Testis (tissue), 3 donors: ENCODE measurements around the gene GAB2. TPM values are rescaled to one million over a fixed set of nuclear protein-coding genes. Genes with fewer than 3 reads are reported as not detected.

ENCODE experiments used
- DNase-seq: peaks from one replicate; pipeline ENCODE4 v3.0.0-alpha.2; 2019
- H3K27ac ChIP-seq, 2 donors: fragments of 200-600 bp; sonication (generic); one replicate each; pipeline ENCODE4 v1.5.1; 2019
- H3K27me3 ChIP-seq: fragments of 200-600 bp; sonication (generic); one replicate; pipeline ENCODE4 v1.5.1; 2019
- H3K36me3 ChIP-seq: fragments of 200-600 bp; sonication (generic); one replicate; pipeline ENCODE4 v1.5.1; 2017; ENCODE audit warnings: low read depth; ENCODE audit errors: missing control alignments
- H3K4me1 ChIP-seq: fragments of 200-600 bp; sonication (generic); one replicate; pipeline ENCODE4 v1.5.1; 2019
- H3K4me3 ChIP-seq, 2 donors: fragments of 200-600 bp; sonication (generic); one replicate each; pipeline ENCODE4 v1.5.1; 2017 to 2019
- H3K9me3 ChIP-seq: fragments of 200-600 bp; sonication (generic); one replicate; pipeline ENCODE4 v1.5.1; 2017
- CTCF ChIP-seq, 3 experiments: fragments of 450-650 bp in 2 of 3; fragments of 200-600 bp in 1 of 3; sonication (generic) in 1 of 3; IDR thresholded peaks; one replicate each; pipeline ENCODE4 v1.5.1; 2016 to 2019; ENCODE audit warnings: antibody characterized with exemption in 3 of 3, mild to moderate bottlenecking in 2 of 3, moderate library complexity in 1 of 3
- POLR2A ChIP-seq: fragments of 450-650 bp; IDR thresholded peaks from one replicate; pipeline ENCODE4 v1.6.1; 2017; ENCODE audit warnings: antibody characterized with exemption, mild to moderate bottlenecking, moderate library complexity
- whole genome bisulfite sequencing, 2 donors: methylation state at CpG; one replicate each; pipeline ENCODE4 v1.1.5; 2018; 5-methylcytosine and 5-hydroxymethylcytosine counted together
- intact Hi-C: fragments of 100-400 bp; cut with DNase I; formaldehyde crosslinking; loops from one replicate; pipeline ENCODE4 v1.15.1; 2023; ENCODE audit warnings: low total_unique reads
- polyA plus RNA-seq: library from polyadenylated mRNA; stranded (reverse); fragments of 350-450 nt; fragmentation: Illumina TruSeq; extraction: RNeasy Lipid Tissue Mini Kit (QIAGEN cat#74804); gene quantifications from one replicate; pipeline ENCODE4 v1.2.3, GENCODE V29; 2014; ENCODE audit warnings: low read depth, low replicate concordance; ENCODE audit not compliant: insufficient read depth
- total RNA-seq, 2 donors: library from RNA; depleted of rRNA; stranded (reverse); fragments of >200 nt; gene quantifications; one replicate each; pipeline ENCODE4 v1.2.3, GENCODE V29; 2016

GAB2 gene
- total and polyA plus RNA-seq, 3 donors from 2014 or later = 9.2 to 14.3 (median 10.9) TPM

- no peak for TF ChIP-seq CTCF (IDR thresholded peaks at IDR 0.05)
- no peak for TF ChIP-seq POLR2A
- Histone ChIP-seq H3K36me3 (no peaks in the 10 kb centered on the region), H3K27me3 (no peaks in the 10 kb centered on the region), H3K9me3 (no peaks in the 10 kb centered on the region), H3K4me1 (no peaks in the 10 kb centered on the region), H3K4me3 (no peak overlapping the region), H3K27ac (no peak overlapping the region)
- no peak for DNase-seq
- intact Hi-C loops = no loop called here
- WGBS, 2 donors = 86 to 89% methylated on average over 10 of the region's 10 CpGs
Observed at GRCh38 chr11:78203184-78203583, 214.4 kb downstream of the GAB2 start.

- H3K4me1 ChIP-seq = no peaks in the 10 kb centered on the region
- TF ChIP-seq CTCF (IDR thresholded peaks at IDR 0.05) (no peak), POLR2A (no peak)
- DNase-seq = no peak
- no peaks in the 10 kb centered on the region for H3K9me3 ChIP-seq
- no peaks in the 10 kb centered on the region for H3K27me3 ChIP-seq
- 82 to 85% methylated on average over 3 of the region's 3 CpGs for WGBS, 2 donors
- no peaks in the 10 kb centered on the region for H3K36me3 ChIP-seq
- H3K4me3 ChIP-seq = no peak overlapping the region
- intact Hi-C loops = no loop called here
- H3K27ac ChIP-seq = no peak overlapping the region
Observed at GRCh38 chr11:78202733-78203167, 214.9 kb downstream of the GAB2 start.

- no peaks in the 10 kb centered on the region for H3K27me3 ChIP-seq
- WGBS, 2 donors = 79 to 81% methylated on average over 8 to 9 of the region's 9 CpGs
- H3K9me3 ChIP-seq = no peaks in the 10 kb centered on the region
- no peak overlapping the region for H3K4me3 ChIP-seq
- no peaks in the 10 kb centered on the region for H3K4me1 ChIP-seq
- intact Hi-C loops = no loop called here
- TF ChIP-seq POLR2A = no peak
- TF ChIP-seq CTCF (IDR thresholded peaks at IDR 0.05) = no peak
- DNase-seq = no peak
- no peaks in the 10 kb centered on the region for H3K36me3 ChIP-seq
- H3K27ac ChIP-seq = no peak overlapping the region
Observed at GRCh38 chr11:78201096-78201818, 216.4 kb downstream of the GAB2 start.

GRCh38 chr11:78200553-78200952 is 217.1 kb downstream of the GAB2 start:
- no peak for DNase-seq
- intact Hi-C loops = no loop called here
- H3K27me3 ChIP-seq = no peaks in the 10 kb centered on the region
- H3K4me1 ChIP-seq = no peaks in the 10 kb centered on the region
- H3K9me3 ChIP-seq = no peaks in the 10 kb centered on the region
- no peak overlapping the region for H3K4me3 ChIP-seq
- no peaks in the 10 kb centered on the region for H3K36me3 ChIP-seq
- H3K27ac ChIP-seq = no peak overlapping the region
- TF ChIP-seq CTCF (IDR thresholded peaks at IDR 0.05) (no peak), POLR2A (no peak)
- 91% methylated on average over 13 of the region's 13 CpGs; no CpG with 5 or more reads in 1 of the 2 donors for WGBS, 2 donors

GRCh38 chr11:78200061-78200460 is 217.6 kb downstream of the GAB2 start:
- TF ChIP-seq CTCF (IDR thresholded peaks at IDR 0.05) (no peak), POLR2A (no peak)
- H3K9me3 ChIP-seq = no peaks in the 10 kb centered on the region
- no peak overlapping the region for H3K27ac ChIP-seq
- intact Hi-C loops = no loop called here
- 86 to 100% methylated on average over 1 to 4 of the region's 4 CpGs for whole genome bisulfite sequencing, 2 donors
- DNase-seq = no peak
- H3K27me3 ChIP-seq = no peaks in the 10 kb centered on the region
- no peaks in the 10 kb centered on the region for H3K36me3 ChIP-seq
- H3K4me3 ChIP-seq = no peak overlapping the region
- H3K4me1 ChIP-seq = no peaks in the 10 kb centered on the region
